Pancreas (tissue), 10 donors: ENCODE measurements around the gene CASQ2. TPM values are rescaled to one million over a fixed set of nuclear protein-coding genes. Genes with fewer than 3 reads are reported as not detected.

ENCODE experiments used
- ATAC-seq, 4 donors: fragments of 200-7000 bp; cut with Tn5 transposase; one replicate each; pipeline versions ENCODE4 v1.8.0 to v1.9.1; 2020; ENCODE audit warnings: mild to moderate bottlenecking in 4 of 4, moderate library complexity in 4 of 4
- DNase-seq, 6 donors: peaks; one replicate each; pipeline ENCODE4 v3.0.0-alpha.2; 2020
- FAIRE-seq: peaks from 2 replicates; lab custom pipeline; 2012; peaks lifted over from hg19 to GRCh38; lab: Jason Lieb, UNC
- H3K27ac ChIP-seq, 4 donors: fragments of 200-600 bp; sonication (generic); 1 replicate in 3 of 4; 2 replicates in 1 of 4; pipeline versions ENCODE4 v1.5.0 to v1.8.0; 2020
- H3K27me3 ChIP-seq, 4 donors: fragments of 200-600 bp; one replicate each; pipeline ENCODE4 v1.8.0; 2021
- H3K36me3 ChIP-seq, 3 donors: fragments of 200-600 bp; sonication (generic) in 1 of 3; one replicate each; pipeline versions ENCODE4 v1.5.0 to v1.8.0; 2020 to 2021
- H3K4me1 ChIP-seq, 3 donors: fragments of 200-600 bp; one replicate each; pipeline ENCODE4 v1.8.0; 2021
- H3K4me3 ChIP-seq, 4 donors: fragments of 200-600 bp; sonication (generic) in 2 of 4; one replicate each; pipeline versions ENCODE4 v1.5.0 to v1.8.0; 2020 to 2021
- H3K9me3 ChIP-seq, 4 donors: fragments of 200-600 bp; one replicate each; pipeline ENCODE4 v1.8.0; 2021
- WGBS, 2 donors: extraction: QIAGEN DNeasy Blood & Tissue Kit; methylation state at CpG; one replicate each; pipeline ENCODE4 v1.1.7; 2013; 5-methylcytosine and 5-hydroxymethylcytosine counted together
- intact Hi-C, 3 donors: fragments of 100-400 bp; cut with DNase I; formaldehyde crosslinking; loops; one replicate each; pipeline versions ENCODE4 v1.11.1 to v1.14.2; 2022
- polyA plus RNA-seq, 2 donors: library from polyadenylated mRNA; stranded (reverse); fragments of 200-250 nt; gene quantifications; one replicate each; pipeline ENCODE4 v1.2.3, GENCODE V29; 2013
- total RNA-seq, 6 donors: library from RNA; stranded (reverse); fragmentation: NEBNext Ultra II Directional in 4 of 6; extraction: Animal tissue kit (Norgen Biotek cat#: 25700) in 4 of 6; gene quantifications; one replicate each; pipeline versions ENCODE4 v1.2.1 to v1.2.4, GENCODE V29; 2021 to 2023
- TF ChIP-seq, protein P1 (sequence below), 4 donors: fragments of 200-600 bp; sonication (generic) in 3 of 4; IDR thresholded peaks; one replicate each; pipeline versions ENCODE4 v1.5.0 to v1.8.0; 2021; ENCODE audit warnings: antibody characterized with exemption in 4 of 4
- donor health status: healthy with polysubstance abuse.
- donor health status: DM: no; HTN: no; CAD: no; lungs with moderate emphysema.
- donor health status: DM: no; HTN: no; CAD: no.
- donor health status: control.
- donor health status: control.
- donor health status: Bipolar disorder and iron deficiency.
- donor health status: DM: yes; HTN: yes; CAD: no.
- donor health status: DM: no; HTN: no; CAD: no.
- donor health status: DM: no; HTN: no; CAD: no.
- donor health status: DM: yes; HTN: yes; CAD: no.

CASQ2 gene
- total and polyA plus RNA-seq, 8 donors, result 0.09 to 1.2 (median 0.34) TPM; not detected in 1

DNA sequence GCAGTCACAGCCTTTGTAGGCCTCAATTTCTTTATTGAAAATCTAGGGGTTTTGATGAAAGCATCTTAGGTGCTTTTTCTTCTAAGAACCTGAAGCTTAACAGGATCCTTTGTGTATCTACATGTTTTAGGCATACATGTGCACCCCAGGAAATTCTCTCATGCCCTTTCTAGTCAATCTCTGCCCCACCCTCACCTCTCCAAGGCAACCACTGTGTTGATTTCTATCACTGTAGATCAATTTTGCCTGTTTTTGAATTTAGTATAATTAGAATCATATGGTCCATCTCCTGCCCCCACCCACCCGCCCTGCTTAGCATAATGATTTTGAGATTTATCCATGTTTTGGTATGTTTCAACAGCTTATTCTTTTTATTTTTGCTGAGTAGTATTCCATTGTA lies 107.4 kb downstream of the CASQ2 start:
- DNase-seq (no peak), FAIRE-seq (no peak), ATAC-seq (no peak)
- H3K36me3 ChIP-seq, result peaks cover 0 to 10% (median 3%) of the 10 kb centered on the region in 3 donors
- peaks cover 11 to 16% (median 13%) of the 10 kb centered on the region in 3 donors for H3K4me1 ChIP-seq
- intact Hi-C loops, result no loop called here
- H3K27me3 ChIP-seq, result no peaks in the 10 kb centered on the region
- 89 to 94% methylated on average over 1 of the region's 1 CpG for WGBS, 2 donors
- no peak overlapping the region for H3K4me3 ChIP-seq
- H3K27ac ChIP-seq, result no peak overlapping the region
- TF ChIP-seq, protein P1, sequence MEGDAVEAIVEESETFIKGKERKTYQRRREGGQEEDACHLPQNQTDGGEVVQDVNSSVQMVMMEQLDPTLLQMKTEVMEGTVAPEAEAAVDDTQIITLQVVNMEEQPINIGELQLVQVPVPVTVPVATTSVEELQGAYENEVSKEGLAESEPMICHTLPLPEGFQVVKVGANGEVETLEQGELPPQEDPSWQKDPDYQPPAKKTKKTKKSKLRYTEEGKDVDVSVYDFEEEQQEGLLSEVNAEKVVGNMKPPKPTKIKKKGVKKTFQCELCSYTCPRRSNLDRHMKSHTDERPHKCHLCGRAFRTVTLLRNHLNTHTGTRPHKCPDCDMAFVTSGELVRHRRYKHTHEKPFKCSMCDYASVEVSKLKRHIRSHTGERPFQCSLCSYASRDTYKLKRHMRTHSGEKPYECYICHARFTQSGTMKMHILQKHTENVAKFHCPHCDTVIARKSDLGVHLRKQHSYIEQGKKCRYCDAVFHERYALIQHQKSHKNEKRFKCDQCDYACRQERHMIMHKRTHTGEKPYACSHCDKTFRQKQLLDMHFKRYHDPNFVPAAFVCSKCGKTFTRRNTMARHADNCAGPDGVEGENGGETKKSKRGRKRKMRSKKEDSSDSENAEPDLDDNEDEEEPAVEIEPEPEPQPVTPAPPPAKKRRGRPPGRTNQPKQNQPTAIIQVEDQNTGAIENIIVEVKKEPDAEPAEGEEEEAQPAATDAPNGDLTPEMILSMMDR (IDR thresholded peaks at IDR 0.05), result no peak
- H3K9me3 ChIP-seq, result no peaks in the 10 kb centered on the region

DNA sequence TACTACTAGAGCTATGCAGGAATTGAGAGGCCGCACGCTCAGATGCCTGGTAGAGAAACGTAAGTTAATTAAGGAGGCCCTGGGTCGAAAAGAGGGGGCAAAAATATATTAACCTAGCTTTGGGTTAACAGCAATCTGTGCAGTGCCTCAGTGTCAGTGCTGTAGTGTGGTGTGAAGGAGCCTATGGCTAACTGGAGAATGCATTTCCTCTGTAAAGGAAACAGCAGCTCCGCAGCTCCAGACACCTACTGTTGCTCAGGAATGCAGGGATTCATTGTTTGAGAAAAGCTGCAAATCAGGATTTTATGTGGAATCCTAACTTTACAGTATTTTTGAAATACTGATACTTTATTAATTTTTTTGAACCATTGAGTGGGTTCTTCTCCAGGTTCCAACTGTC lies 108.4 kb downstream of the CASQ2 start:
- TF ChIP-seq, protein P1 (IDR thresholded peaks at IDR 0.05), result no peak
- Histone ChIP-seq H3K27me3 (no peaks in the 10 kb centered on the region), H3K36me3 (peaks cover 0 to 10% (median 3%) of the 10 kb centered on the region in 3 donors), H3K9me3 (no peaks in the 10 kb centered on the region), H3K4me1 (peaks cover 4 to 10% (median 10%) of the 10 kb centered on the region in 3 donors), H3K27ac (no peak overlapping the region), H3K4me3 (no peak overlapping the region)
- intact Hi-C loops, result no loop called here
- ATAC-seq (no peak), FAIRE-seq (no peak), DNase-seq (no peak)
- 93 to 97% methylated on average over 5 of the region's 5 CpGs for WGBS, 2 donors

DNA sequence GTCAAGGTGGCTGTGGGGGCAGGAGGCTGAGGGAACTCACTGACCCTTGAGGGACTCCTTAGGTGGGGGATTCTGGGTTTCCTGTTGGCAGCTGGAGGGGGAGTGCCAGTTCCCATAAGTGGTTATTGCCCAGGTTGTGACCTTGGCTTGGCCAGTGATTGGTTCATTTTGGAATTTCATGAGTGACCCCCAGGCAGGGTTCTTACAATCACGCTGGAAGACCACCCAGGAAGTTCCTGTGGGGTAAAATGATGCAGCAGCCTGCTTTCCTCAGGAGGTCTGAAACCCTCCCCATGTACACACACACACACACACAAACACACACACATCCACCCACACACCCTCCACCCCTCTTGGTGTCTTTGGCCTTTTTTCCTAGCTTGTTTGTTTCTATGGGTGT lies 109.9 kb downstream of the CASQ2 start:
- DNase-seq (no peak), ATAC-seq (no peak), FAIRE-seq (no peak)
- H3K36me3 ChIP-seq, result peaks cover 0 to 10% (median 3%) of the 10 kb centered on the region in 3 donors
- no peaks in the 10 kb centered on the region for H3K9me3 ChIP-seq
- intact Hi-C loops, result no loop called here
- TF ChIP-seq, protein P1 (IDR thresholded peaks at IDR 0.05), result no peak
- H3K4me1 ChIP-seq, result peaks cover 0 to 14% (median 2%) of the 10 kb centered on the region in 3 donors
- H3K4me3 ChIP-seq, result no peak overlapping the region
- no peak overlapping the region for H3K27ac ChIP-seq
- no peaks in the 10 kb centered on the region for H3K27me3 ChIP-seq
- 78 to 87% methylated on average over 1 of the region's 1 CpG for WGBS, 2 donors

DNA sequence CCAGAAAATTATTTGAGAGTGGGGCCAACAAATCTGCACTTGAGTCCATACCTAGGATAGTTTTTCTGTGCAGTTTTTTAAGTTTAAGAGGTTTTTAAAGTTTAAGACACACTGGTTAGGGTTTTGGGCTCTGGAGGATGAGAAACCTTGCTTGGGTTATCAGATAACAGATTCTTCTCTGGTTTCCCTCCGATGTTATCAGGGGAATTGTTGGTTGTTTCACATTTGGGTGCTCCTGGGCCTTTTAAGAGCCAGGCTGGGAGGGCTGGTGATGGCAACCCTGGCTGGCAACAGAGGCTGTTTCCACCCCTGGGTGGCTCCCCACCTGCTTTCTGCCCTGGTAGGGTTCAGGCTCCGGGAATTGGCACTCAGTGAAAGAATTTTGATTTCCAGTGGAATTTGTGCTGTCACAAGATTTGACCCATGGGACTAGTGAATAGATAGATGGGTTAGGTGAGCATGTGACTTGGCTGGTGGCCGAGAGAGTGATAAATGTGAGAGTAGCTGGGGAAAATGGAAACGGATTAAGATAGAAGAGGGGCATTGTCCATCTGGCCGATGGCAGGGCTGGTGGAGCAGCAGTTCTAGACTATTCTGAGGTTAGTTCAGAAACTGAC lies 111.9 kb downstream of the CASQ2 start:
- TF ChIP-seq, protein P1 (IDR thresholded peaks at IDR 0.05), result no peak
- Histone ChIP-seq H3K36me3 (peaks cover 0 to 4% (median 0%) of the 10 kb centered on the region in 3 donors), H3K4me3 (no peak overlapping the region), H3K9me3 (no peaks in the 10 kb centered on the region), H3K27me3 (no peaks in the 10 kb centered on the region), H3K4me1 (peaks cover 0 to 14% (median 2%) of the 10 kb centered on the region in 3 donors), H3K27ac (no peak overlapping the region)
- 55 to 63% methylated on average over 5 of the region's 5 CpGs for WGBS, 2 donors
- peak in 3 of 4 donors; percentile 49 to 76 (median 51) for ATAC-seq
- intact Hi-C loops, result no loop called here
- peak in 3 of 6 donors; percentile 23 to 48 (median 32) for DNase-seq
- FAIRE-seq, result no peak

GRCh38 chr1:115655916-115656315 lies 112.6 kb downstream of the CASQ2 start:
- Histone ChIP-seq H3K4me3 (no peak overlapping the region), H3K27me3 (no peaks in the 10 kb centered on the region), H3K4me1 (peaks cover 0 to 14% (median 2%) of the 10 kb centered on the region in 3 donors), H3K27ac (no peak overlapping the region), H3K9me3 (no peaks in the 10 kb centered on the region), H3K36me3 (peaks cover 0 to 2% (median 0%) of the 10 kb centered on the region in 3 donors)
- TF ChIP-seq, protein P1 (IDR thresholded peaks at IDR 0.05), result no peak
- no peak for ATAC-seq
- WGBS, 2 donors, result 79 to 89% methylated on average over 4 of the region's 4 CpGs
- no peak for FAIRE-seq
- intact Hi-C loops, result no loop called here
- no peak for DNase-seq
